DMS53 treated with DMSO at 0.1 percent for 48 hours (cell line): ENCODE measurements around the gene SRPX2.

Source experiments
- DNase-seq: peaks from one replicate; lab custom pipeline; 2025; ENCODE audit not compliant: unreplicated experiment; lab: John Stamatoyannopoulos, UW

The SRPX2 gene, protein sequence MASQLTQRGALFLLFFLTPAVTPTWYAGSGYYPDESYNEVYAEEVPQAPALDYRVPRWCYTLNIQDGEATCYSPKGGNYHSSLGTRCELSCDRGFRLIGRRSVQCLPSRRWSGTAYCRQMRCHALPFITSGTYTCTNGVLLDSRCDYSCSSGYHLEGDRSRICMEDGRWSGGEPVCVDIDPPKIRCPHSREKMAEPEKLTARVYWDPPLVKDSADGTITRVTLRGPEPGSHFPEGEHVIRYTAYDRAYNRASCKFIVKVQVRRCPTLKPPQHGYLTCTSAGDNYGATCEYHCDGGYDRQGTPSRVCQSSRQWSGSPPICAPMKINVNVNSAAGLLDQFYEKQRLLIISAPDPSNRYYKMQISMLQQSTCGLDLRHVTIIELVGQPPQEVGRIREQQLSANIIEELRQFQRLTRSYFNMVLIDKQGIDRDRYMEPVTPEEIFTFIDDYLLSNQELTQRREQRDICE

DNA sequence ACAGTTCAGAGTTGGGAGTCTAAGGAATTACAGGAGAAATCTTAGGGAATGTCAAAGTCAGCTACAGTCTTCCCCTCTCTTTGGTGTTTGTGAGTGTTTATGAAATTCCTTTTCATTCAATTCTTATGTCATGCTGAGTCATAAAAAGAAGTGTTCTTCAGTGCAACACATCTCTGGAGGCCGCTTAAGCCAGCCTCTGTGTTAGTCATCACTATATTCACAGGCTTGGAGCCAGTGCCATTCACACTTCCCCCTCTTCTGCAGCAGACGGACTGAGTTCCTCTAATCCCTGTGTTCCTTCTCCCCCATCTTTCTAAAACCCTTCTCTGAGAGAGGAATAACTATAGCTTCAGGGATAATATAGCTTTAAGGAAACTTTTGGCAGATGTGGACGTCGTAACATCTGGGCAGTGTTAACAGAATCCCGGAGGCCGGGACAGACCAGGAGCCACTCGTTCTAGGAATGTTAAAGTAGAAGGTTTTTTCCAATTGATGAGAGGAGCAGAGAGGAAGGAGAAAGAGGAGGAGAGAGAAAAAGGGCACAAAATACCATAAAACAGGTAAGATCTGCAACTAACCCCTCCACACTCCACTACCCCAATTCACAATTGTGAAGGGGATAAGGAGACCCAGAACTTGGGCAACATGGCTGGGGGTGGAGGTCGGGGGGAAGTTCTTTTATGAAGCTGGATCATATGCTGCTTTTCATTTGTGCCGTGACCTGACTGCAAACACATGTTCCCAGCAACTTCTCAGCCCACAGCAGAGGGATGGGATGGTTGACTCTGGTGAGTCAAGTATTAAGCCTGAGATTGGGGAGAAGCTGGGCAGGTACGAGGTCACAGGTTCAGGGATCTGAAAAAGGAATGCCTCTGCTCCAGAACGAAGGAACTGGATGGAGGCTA, at the start of gene SRPX2:
TSS of gene SRPX2 (plus strand) at position 244 of the 905 bp plus-strand sequence. CDS start 2,124 bp downstream, outside the sequence.
- DNase-seq = peak; percentile 56

DNA sequence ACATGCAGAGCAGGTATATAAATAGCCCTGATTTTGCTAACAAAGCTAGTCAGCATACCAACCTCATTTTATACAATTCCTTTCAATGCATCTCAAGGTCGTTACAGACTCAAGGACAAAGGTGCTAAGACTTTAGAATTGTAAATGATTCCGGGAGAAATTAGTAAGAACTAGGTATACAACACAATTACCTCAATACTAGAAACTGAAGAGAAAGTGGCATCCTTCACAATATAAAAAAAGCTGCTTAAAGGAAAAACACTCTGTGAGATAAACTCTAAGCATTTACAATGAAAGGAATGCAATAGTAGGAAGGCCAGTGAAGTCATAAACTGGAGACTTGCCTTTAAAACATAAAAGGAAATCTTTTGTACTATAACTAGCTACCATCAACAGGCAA, 47.4 kb upstream of the SRPX2 start:
- no peak for DNase-seq

DNA sequence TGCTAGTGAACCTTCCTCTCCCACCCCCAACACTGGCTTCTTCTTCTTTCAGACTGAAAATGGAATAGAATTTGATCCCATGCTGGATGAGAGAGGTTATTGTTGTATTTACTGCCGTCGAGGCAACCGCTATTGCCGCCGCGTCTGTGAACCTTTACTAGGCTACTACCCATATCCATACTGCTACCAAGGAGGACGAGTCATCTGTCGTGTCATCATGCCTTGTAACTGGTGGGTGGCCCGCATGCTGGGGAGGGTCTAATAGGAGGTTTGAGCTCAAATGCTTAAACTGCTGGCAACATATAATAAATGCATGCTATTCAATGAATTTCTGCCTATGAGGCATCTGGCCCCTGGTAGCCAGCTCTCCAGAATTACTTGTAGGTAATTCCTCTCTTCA, 44.5 kb upstream of the SRPX2 start:
- DNase-seq = no peak

DNA sequence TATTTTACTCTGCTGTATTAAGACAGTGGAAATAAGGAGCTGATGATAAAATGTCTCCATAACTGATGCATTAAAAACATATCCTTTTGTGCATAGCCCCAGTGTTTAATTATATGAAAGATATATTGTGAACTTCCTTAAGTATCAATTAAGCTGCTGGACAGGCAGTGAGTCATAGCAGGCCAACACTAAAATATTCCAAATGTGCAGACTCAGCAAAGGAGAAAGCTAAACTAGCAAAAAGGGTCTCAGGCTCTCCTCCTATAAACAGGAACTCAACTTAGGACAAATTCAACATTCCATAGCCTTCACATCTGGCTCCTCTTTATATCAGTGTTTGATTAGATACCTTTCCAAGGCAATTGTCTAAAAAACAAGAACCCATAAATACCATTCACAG, 43.7 kb upstream of the SRPX2 start:
- no peak for DNase-seq

DNA sequence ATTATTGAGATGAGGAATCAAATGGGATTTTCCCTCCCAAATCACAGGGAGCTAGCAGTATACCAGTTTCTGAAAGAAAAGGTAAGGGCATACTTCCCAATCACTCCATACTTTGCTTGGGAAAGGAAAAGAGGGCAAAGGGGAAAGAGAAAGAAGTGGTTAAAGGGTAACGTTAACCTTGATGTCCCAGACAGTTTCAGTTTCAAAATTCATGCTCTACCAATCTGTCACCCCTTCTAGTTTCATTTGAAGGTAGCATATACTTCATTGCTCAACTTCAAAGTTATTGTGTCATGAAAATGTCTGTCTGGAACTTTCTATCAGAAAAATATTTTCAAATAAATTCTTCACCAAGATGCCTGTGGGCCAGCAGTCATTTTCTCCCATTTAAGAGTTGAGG, 43.2 kb upstream of the SRPX2 start:
- no peak for DNase-seq

DNA sequence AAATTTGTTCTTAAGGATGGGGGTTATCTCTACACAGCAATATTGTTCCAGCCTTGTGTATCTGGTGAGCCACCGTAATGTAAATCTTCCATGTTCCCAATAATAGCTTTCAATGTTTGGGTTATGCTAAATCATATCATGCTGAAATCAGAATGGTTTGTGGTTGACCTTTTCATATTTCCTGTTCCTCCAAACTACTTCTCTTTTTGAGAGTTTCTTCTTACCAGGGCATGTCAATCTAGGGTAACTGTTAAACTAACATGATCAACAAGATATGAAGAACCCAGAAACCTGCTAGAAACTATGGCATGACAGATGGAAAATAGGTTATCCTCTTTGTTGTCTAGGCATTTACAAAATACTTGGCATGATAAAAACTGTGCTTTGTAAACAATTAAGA, 37.2 kb upstream of the SRPX2 start:
- DNase-seq = no peak

DNA sequence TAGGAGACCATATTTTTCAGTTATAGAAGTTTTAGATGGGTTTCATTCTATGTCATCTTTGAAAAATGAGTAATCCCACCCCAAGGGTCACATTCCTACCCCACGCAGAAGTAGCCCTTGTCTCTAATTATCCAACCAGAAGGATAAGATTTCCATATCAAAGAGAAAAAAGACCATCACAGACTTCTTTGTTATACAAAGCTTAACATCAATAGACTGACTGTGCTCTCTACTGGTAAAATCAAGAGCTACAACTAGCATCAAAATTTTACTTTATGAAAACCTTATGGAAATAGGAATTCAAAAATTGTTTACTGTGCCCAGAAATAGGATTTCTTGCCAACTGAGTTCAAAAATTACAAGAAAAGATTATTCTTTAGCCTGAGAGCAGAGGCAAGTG, 34.4 kb upstream of the SRPX2 start:
- no peak for DNase-seq

DNA sequence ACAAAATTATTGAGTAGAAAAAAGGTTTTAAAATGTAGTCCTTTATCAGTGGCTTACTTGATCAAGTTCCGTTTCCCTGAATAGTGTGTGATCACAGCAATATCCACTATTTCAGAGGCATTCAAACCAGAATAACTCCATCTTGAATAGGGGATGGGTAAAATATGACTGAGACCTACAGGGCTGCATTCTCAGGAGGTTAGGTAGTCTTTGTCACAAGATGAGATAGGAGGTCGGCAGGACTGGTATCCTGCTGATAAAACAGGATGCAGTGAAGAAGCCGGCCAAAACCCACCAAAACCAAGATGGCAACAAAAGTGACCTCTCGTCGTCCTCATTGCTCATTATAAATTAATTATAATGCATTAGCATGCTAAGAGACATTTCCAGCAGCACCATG, 32.0 kb upstream of the SRPX2 start:
- DNase-seq = no peak

DNA sequence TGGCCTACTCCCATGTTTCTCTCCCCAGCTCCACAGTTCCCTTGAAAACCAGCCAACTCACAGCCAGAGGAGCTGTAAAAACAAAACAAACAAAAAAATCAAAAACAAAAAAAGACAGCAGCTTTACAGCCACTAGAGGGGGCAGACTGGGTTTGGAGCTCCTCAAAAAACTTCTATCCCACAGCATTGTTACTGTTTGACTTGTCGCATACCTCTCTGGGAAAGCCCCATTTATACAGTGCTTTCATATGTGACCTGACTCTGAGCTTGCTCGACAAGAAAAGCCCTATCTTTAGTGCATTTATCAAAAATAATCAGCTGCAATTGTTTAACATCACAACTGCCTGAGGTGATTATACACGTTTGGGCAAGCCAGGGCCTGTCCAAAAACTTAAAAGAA, 29.0 kb upstream of the SRPX2 start:
- DNase-seq = peak; percentile 1

DNA sequence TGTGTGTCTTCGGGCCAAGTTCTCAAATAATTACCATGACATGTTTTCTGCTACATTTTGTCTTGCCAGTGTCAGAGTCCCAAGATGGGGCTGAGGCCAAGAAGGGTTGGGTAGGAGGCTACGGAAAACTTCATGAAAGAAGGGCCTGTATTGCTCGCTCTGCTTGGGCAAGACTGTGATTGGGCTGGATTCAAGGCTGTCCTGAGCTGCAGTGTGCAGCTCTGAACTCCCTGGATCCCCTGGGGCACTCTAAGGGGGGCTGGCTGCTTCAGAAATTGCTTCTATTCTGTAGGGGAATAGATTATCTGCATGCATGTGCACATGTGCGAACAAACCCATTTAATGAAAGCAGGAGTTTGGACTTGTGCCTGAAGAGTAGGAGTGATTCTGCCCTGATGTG, 21.0 kb upstream of the SRPX2 start:
- DNase-seq = no peak

DNA sequence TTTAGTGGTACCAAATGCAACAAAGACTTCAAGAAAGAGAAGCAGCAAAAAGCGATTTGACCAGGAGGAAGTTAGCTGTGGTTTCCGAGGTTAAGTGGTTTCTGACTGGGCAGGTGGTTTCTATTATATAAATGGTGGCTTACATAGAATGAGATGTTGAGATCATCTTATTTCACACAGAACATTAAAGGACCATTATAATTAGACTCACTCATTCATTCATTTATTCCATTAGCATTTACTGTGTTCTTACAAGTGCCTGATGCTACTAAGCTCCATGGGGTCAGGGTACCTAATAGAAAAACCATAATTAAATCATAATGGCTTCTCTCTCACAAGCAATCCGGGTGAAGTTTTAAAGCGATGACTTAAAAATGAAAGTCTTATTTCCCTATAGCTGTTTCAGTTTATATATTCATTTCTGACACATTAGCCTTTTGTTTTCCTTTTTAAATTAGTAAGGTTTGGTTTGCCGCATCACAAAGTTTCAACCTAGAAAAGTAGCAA, 18.0 kb upstream of the SRPX2 start:
- DNase-seq = no peak

DNA sequence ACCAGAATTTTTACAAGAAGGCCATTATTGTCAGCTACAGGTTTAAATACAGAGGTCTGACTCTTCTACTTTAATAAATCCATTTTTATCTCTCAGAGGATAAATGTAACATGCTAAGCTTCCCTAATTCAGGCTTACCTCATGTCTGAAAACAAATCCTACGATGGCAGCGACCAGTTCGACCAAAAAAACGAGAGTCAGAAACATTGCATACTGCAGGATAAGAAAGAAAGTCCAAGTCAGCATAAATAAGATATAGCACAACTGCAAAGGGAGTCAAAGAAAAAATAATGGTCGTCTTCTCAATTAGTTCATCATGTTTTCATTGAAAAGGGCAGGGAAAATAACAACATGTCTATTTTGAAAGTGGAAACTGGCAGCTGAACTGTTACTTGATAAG, 9.0 kb upstream of the SRPX2 start:
- no peak for DNase-seq

DNA sequence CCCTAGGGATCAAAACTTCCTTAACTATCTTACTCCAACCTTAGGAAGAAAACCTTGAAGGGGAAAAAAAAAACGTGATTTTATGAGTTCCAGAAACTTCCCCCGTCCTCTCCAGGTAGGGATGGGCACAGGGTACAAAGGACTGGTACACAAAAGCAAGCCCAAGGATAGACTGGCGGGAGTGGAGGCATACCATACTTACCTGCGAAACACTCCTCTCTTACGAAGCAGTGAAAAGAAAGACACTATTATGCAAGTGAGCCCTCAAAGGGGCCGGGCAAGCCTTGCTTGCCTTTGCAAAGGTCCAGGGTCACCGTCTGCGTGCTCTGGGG, 8.0 kb upstream of the SRPX2 start:
- no peak for DNase-seq

DNA sequence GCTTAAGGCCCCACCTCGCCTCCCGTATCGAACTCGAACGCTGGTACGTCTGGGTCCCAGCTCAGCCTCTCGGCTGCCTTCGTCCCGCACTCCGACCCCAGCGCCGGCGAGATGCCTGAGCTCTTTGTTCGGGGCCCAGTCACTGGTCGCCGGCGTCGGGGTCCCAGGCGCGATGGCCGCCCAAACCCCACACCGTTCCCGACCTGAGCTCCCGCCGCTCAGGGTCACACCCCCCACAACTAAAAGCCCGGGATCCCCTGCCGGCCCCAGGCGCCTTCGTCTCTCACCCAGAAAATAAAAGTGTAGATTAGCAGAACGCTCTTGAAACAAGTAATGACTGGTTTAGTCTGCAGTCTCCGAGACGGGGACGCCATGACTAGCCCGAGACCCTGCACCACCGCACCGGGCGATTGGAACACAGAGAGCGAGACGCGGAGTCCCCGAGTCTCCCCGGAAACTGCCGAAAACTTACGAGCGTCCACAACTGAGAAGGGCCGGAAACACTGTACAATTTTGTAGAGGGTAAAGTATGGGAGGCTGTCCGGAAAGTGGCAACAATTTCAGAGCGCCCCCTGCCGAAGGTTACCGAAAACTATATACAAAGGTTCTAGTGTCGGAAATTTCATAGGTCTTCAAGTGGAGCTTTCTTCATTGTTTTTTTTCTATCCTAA, 7.5 kb upstream of the SRPX2 start, which contains the start of gene TSPAN6:
TSS of gene TSPAN6 (minus strand) at position 486 of the 671 bp plus-strand sequence. CDS start at position 374, 112 bp downstream.
- peak; percentile 81 for DNase-seq

DNA sequence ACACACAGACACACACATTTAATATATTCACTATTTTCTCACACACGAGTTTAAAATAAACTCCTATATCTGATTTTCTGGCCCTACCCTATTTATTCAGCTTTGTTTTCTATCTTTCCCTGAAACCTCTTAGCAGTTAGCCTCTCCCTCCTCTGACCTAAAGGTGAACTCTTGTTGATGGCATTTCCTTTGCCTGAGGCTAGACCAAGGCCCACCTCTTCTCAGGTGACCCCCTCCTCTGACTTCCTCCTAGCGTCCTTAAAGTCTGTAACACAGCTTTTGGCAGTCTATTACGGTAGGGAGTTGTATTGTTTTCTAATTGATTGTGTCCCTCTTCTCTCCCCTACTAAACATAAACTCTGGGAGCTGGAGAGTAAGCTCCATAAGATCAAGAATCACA, 1.7 kb upstream of the SRPX2 start:
- DNase-seq = no peak

DNA sequence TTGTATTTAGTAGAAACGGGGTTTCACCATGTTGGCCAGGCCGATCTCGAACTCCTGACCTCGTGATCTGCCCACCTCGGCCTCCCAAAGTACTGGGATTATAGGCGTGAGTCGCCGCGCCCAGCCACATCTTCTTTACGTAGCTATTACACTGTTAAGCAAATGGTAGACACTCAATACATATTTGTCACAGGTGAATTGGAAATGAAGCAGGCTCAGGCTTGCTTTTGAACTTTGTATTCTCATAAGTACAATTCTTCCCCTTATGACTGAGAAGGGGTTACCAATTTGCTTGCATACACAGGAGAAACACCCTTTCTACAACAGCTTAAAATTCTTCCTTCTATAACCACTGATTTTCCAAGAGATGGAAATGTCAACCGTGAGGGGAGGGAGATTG, 787 bp upstream of the SRPX2 start:
- no peak for DNase-seq

DNA sequence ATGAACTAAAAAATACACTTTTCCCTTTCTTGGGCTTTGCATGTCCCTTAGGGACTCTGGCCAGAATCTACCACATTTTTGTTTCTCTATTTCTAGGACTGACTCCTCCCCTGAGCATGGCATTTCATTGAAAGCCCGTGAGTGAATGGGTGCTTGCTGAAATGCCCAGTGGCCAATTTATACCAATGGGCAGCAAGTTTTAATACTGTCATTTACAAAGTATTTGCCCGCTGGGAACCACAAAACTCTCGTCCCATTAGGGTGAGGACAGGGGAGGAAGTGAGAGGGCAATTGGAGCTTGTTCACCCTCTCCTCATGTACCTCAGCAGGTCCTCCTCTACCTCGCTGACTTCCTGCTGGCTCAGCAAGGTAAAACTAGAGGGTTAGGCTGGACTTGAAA, 1.1 kb downstream of the SRPX2 start:
- DNase-seq = no peak

DNA sequence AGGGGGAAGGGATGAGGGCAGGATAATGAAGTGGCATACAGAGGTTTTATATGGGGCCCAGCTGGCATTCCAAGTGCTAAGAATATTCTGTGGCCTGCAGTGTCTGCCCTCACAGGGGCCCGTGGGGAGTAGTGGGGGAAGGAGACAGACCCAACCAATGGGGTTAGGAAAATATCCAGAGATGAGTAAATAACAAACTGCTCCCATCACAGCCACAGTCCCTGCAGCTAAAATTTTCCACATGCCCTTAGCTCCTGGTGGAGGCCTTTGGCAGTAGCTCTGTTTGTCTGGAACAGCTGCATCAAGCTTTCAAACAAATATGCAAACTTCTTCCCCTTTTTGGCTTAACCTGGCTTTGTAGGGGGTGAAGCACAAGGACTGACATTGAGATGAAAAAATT, 3.1 kb downstream of the SRPX2 start:
- DNase-seq = no peak

DNA sequence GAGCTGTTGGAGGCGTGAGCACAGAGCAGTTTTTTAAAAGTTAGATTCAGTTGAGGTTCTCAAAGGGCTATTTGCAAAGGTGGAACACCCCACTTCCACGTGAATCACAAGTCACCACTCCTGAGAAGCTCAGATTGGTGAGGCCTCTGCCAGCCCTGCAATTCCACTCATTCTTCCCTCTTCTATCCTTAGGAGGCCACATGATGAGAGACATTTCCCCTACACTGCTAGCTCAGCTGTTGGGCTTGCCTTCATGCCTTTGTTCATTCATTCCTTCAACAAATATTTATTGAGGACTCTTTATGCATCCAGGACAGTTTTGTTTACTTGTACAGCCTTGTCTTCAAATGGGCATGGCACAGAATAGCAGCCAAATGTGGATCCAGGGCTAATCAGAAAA, 3.7 kb downstream of the SRPX2 start:
- DNase-seq = peak; percentile 37

DNA sequence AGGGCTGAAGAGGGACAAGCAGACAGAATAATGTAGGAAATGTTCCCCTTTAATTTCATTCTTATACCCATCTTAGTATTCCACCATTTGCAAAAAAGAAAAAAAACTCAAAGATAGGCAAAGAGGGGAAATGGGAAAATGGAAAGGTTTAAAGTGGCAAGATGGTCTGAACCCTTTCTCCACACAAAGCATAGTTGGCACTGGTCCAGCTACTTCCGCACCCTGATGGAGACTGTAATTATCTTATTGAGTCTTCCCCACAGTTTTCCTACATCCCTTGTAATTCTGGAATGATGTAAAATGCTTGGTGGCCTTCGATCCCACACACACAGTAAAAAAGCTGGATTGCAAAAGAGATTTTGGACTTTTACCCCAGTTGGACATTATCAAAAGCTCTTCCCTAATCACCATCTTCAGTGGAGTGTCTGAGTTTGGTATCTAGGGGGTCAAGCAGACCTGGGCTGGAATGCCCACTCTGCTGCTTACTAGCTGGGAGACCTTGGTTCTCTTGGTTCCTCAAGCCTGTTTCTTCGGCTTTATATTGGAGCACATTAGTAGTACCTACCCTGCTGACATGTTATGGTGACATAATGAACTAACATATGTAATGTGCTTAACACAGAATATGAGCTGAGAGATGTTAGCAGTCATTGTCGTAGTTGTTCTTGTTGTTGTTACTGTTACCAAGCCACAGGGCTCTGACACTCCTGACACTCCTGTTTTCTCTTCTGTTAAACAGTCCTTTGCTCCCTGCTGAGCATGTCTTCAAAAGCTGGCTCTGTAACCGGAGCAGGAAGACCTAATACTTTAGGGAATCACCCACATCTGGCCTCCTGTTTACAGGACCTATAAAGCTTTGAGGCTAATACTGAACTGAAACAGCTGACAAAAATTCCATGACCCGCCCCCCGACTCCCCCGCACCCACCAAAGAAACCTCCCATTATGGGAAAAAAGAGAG, 4.7 kb downstream of the SRPX2 start:
- DNase-seq = no peak
